Measurements from ENCODE around the gene RELT. TPM values are rescaled to one million over a fixed set of nuclear protein-coding genes. Genes with fewer than 3 reads are reported as not detected.

The RELT gene
- polyA plus RNA-seq, 1 donor: 3.3 TPM

DNA sequence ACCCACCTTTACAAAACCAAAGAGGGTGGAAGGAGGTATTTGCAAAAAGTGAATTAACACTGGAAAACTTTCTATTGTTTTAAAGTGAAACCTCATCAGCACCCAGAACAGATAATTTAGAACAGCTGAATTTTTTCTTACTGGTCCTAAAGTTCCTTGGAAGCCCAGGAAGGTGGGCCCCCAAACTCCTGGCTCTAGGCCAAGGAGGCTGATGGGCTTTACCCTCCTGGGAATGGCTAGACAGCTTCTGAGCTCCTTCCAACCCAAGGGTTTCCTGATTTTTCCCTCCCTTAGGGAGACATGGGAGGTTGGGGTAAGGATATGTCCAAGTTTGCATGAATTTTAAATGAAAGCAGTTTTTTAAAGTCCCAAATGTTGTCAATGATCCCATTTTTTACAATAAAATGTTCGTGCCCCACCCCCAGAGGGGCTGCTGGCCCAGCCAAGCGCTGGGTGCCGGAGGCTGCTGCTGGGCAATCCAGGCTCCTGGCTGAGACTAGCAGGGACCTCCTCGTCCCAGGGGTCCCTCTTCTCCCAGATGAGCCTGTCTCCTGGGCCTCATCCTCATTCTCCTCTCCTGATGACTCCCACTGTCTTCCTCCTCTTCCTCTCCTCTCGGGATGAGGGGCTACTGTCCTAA lies 28.4 kb downstream of the RELT start:
- WGBS (ENCODE audit: insufficient coverage, low lambda C conversion rate): no CpG with 5 or more reads among the region's 5 CpGs
- Histone ChIP-seq H3K27ac (ENCODE audit: low read length) (no peak overlapping the region), H3K4me1 (ENCODE audit: control insufficient read depth, insufficient read depth, low read length) (no peaks in the 10 kb centered on the region), H3K36me3 (ENCODE audit: control insufficient read depth, insufficient read depth, low read length) (peaks cover 24% of the 10 kb centered on the region), H3K9me3 (ENCODE audit: control insufficient read depth, low read depth, low read length) (no peaks in the 10 kb centered on the region), H3K27me3 (ENCODE audit: control insufficient read depth, insufficient read depth, low read length) (no peaks in the 10 kb centered on the region), H3K4me3 (ENCODE audit: low read length) (no peak overlapping the region)
- no peak for DNase-seq

DNA sequence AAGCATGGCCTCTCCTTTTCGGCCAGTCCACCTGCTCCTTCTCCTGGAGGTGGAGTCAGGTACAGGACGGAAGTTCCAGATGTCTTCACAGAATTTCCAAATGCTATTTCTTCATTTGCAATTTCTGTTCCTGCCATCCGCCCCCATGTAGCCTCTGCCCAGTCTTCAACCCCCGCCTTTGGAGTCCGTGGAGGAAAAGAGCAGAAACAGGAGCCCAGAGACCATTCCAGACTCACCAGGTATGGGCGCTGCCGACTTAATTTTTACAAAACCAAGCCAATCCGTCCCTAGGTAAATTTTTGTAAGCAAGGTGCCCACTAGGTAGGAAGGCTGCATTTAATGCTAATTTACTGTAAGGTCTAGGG lies 28.9 kb downstream of the RELT start:
- H3K27ac ChIP-seq (ENCODE audit: low read length): no peak overlapping the region
- WGBS (ENCODE audit: insufficient coverage, low lambda C conversion rate): no CpG with 5 or more reads among the region's 8 CpGs

DNA sequence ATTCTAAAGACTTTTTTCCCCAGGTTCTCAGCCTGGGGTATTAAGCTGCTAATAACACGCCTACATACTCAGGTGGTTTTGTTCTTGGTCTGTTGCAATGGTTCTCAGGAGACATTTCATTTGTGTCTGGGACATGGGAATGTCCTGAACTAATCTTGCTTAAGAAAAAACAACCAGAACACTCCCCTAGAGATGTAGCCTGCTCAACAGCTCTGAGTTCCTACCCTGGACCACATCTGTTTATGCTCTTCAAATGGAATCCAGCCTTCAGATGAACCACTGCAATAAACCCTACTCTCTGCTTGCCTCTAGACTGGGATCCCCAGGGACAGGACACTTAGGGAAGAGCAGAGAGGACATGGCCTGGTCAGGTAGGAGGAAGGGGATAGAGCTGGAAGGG lies 29.9 kb downstream of the RELT start:
- Histone ChIP-seq H3K27me3 (ENCODE audit: control insufficient read depth, insufficient read depth, low read length) (no peaks in the 10 kb centered on the region), H3K27ac (ENCODE audit: low read length) (no peak overlapping the region), H3K4me3 (ENCODE audit: low read length) (no peak overlapping the region), H3K4me1 (ENCODE audit: control insufficient read depth, insufficient read depth, low read length) (no peaks in the 10 kb centered on the region), H3K9me3 (ENCODE audit: control insufficient read depth, low read depth, low read length) (no peaks in the 10 kb centered on the region), H3K36me3 (ENCODE audit: control insufficient read depth, insufficient read depth, low read length) (peaks cover 28% of the 10 kb centered on the region)
- no CpG with 5 or more reads among the region's 1 CpG for WGBS (ENCODE audit: insufficient coverage, low lambda C conversion rate)
- DNase-seq: no peak

More for the DNA sequence above, 28.9 kb downstream of the RELT start:
- H3K27me3 ChIP-seq (ENCODE audit: control insufficient read depth, insufficient read depth, low read length): no peaks in the 10 kb centered on the region
- peaks cover 25% of the 10 kb centered on the region for H3K36me3 ChIP-seq (ENCODE audit: control insufficient read depth, insufficient read depth, low read length)
- DNase-seq: no peak
- H3K4me1 ChIP-seq (ENCODE audit: control insufficient read depth, insufficient read depth, low read length): no peaks in the 10 kb centered on the region
- no peak overlapping the region for H3K4me3 ChIP-seq (ENCODE audit: low read length)
- H3K9me3 ChIP-seq (ENCODE audit: control insufficient read depth, low read depth, low read length): no peaks in the 10 kb centered on the region

DNA sequence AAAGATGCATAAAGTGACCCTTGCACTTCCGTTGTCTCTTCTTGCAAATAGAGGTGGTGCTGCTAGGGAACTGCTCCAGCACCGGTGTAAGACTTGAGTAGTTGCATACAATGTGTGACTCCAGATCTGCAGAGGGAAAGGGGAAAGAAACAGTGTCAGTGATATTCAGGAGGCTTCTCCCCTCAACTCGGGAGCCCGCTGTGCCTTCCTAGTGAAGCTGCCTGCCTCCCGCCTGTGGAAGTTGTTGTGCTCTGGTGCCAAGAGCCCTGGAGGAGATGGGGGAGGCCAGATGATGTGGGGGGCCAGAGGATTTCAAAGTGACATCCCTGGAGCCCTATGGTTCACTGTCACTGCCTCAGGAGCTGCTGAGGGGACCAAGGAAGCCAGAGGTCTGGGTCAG lies 30.4 kb downstream of the RELT start:
- DNase-seq: no peak
- Histone ChIP-seq H3K4me1 (ENCODE audit: control insufficient read depth, insufficient read depth, low read length) (no peaks in the 10 kb centered on the region), H3K4me3 (ENCODE audit: low read length) (no peak overlapping the region), H3K36me3 (ENCODE audit: control insufficient read depth, insufficient read depth, low read length) (peaks cover 28% of the 10 kb centered on the region), H3K9me3 (ENCODE audit: control insufficient read depth, low read depth, low read length) (no peaks in the 10 kb centered on the region), H3K27me3 (ENCODE audit: control insufficient read depth, insufficient read depth, low read length) (no peaks in the 10 kb centered on the region), H3K27ac (ENCODE audit: low read length) (no peak overlapping the region)
- no CpG with 5 or more reads among the region's 5 CpGs for WGBS (ENCODE audit: insufficient coverage, low lambda C conversion rate)

DNA sequence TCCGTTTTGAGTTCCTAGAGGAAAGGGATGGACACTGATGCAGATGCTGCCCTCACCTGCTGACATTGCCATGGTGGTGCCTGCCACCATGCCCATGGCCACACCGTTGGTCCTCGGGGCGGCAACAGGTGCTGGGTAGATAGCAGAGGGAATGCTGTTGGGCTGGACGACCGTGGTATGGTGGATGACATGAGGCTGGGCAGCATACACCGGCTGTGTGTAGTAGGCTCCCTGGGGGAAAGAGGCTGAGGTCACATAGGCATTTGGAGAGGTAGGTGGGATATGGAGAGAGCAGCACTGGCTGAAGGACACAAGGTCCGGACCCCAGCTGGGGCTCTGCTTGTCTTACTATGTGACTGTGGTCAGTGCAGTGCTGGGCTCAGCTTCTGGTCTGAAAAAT lies 33.2 kb downstream of the RELT start:
- Histone ChIP-seq H3K27ac (ENCODE audit: low read length) (no peak overlapping the region), H3K4me3 (ENCODE audit: low read length) (no peak overlapping the region), H3K27me3 (ENCODE audit: control insufficient read depth, insufficient read depth, low read length) (no peaks in the 10 kb centered on the region), H3K9me3 (ENCODE audit: control insufficient read depth, low read depth, low read length) (no peaks in the 10 kb centered on the region), H3K36me3 (ENCODE audit: control insufficient read depth, insufficient read depth, low read length) (peaks cover 28% of the 10 kb centered on the region), H3K4me1 (ENCODE audit: control insufficient read depth, insufficient read depth, low read length) (no peaks in the 10 kb centered on the region)
- DNase-seq: no peak
- no CpG with 5 or more reads among the region's 8 CpGs for WGBS (ENCODE audit: insufficient coverage, low lambda C conversion rate)

DNA sequence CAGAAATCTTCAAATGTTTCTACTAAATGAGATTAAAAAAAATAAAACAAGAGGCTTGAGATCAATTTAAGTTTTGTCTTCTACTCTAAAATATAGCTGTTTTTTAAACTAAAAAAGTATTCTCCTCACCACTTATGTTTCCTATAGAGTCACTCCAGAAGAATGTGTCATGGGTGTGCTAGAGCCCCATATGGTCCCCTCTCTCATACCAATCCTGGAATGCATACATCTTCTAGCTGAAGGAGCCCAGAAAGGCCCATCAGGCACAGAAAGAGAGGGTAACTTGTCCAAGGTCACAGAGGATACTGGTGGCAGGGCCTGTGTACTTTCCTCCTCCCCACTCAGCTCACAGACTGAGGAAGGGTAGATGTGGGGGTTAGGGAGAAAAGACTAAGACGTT lies 34.4 kb downstream of the RELT start:
- H3K27ac ChIP-seq (ENCODE audit: low read length): no peak overlapping the region
- H3K27me3 ChIP-seq (ENCODE audit: control insufficient read depth, insufficient read depth, low read length): no peaks in the 10 kb centered on the region
- no peak overlapping the region for H3K4me3 ChIP-seq (ENCODE audit: low read length)
- no CpG with 5 or more reads among the region's 1 CpG for WGBS (ENCODE audit: insufficient coverage, low lambda C conversion rate)
- no peaks in the 10 kb centered on the region for H3K9me3 ChIP-seq (ENCODE audit: control insufficient read depth, low read depth, low read length)
- H3K36me3 ChIP-seq (ENCODE audit: control insufficient read depth, insufficient read depth, low read length): peaks cover 21% of the 10 kb centered on the region
- no peaks in the 10 kb centered on the region for H3K4me1 ChIP-seq (ENCODE audit: control insufficient read depth, insufficient read depth, low read length)
- DNase-seq: no peak

DNA sequence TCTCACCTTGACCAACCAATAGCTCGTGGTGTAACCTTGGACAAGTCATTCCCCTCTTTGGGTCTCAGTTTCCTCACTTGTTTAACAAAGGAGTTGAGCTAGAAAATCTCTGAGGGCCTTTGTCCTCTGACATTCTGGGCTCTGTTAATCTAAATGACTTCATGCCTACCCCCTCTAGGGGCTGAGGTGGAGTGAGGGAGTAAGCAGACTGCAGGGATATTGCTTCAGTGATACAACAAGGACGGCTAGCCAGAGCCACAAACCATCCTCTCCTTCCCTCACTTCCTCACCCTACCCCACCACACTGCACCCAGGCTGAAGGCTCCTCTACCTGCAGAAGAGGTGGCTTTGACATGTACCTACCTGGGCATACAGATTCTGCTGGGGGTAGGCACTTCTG lies 34.8 kb downstream of the RELT start:
- Histone ChIP-seq H3K27ac (ENCODE audit: low read length) (no peak overlapping the region), H3K4me3 (ENCODE audit: low read length) (no peak overlapping the region), H3K4me1 (ENCODE audit: control insufficient read depth, insufficient read depth, low read length) (no peaks in the 10 kb centered on the region), H3K9me3 (ENCODE audit: control insufficient read depth, low read depth, low read length) (no peaks in the 10 kb centered on the region), H3K27me3 (ENCODE audit: control insufficient read depth, insufficient read depth, low read length) (no peaks in the 10 kb centered on the region), H3K36me3 (ENCODE audit: control insufficient read depth, insufficient read depth, low read length) (peaks cover 19% of the 10 kb centered on the region)
- no peak for DNase-seq
- no CpG with 5 or more reads among the region's 2 CpGs for WGBS (ENCODE audit: insufficient coverage, low lambda C conversion rate)

DNA sequence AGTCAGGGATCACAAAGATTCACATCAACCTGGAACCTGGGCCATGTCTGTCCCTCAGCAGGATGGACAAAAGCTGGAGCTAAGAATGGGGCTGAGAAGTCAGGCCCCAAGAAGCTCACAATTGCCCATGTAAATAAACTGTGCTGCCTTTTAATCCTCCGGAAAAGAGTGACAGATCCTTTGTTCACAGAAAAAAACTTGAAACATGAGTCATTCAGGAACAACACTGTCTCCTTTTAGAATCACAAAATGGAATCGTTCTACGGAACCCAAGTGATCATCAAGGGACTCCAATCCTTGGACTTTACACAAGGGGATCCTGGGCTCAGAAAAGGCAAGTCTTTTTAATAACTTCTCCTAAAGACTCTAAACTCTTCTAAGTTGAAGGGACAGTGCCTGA lies 36.1 kb downstream of the RELT start:
- 67% methylated on average over 1 of the region's 3 CpGs for WGBS (ENCODE audit: insufficient coverage, low lambda C conversion rate)

DNA sequence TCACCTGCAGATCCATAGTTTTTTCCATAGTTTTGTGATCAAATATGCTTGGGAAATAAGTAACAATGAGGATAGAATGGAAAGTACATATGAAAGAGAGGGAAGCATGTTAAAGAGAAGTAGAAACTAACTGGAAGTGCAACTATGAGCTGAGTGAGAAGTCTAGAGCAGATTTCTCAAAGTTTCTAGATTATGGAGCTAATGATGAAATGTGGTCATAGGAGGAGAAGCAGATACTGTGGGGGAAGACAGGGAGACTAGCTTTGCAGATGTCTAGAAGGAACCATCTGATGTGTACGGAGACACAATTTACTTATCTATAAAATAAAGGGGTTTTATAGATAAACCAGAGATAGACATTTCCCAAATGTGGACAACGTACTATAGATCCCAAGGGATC lies 37.1 kb downstream of the RELT start:
- no peaks in the 10 kb centered on the region for H3K9me3 ChIP-seq (ENCODE audit: control insufficient read depth, low read depth, low read length)
- H3K27ac ChIP-seq (ENCODE audit: low read length): no peak overlapping the region
- H3K4me1 ChIP-seq (ENCODE audit: control insufficient read depth, insufficient read depth, low read length): no peaks in the 10 kb centered on the region
- H3K4me3 ChIP-seq (ENCODE audit: low read length): no peak overlapping the region
- peaks cover 16% of the 10 kb centered on the region for H3K36me3 ChIP-seq (ENCODE audit: control insufficient read depth, insufficient read depth, low read length)
- no CpG with 5 or more reads among the region's 2 CpGs for WGBS (ENCODE audit: insufficient coverage, low lambda C conversion rate)
- H3K27me3 ChIP-seq (ENCODE audit: control insufficient read depth, insufficient read depth, low read length): no peaks in the 10 kb centered on the region
- no peak for DNase-seq

More for the DNA sequence above, 36.1 kb downstream of the RELT start:
- Histone ChIP-seq H3K4me1 (ENCODE audit: control insufficient read depth, insufficient read depth, low read length) (no peaks in the 10 kb centered on the region), H3K4me3 (ENCODE audit: low read length) (no peak overlapping the region), H3K27me3 (ENCODE audit: control insufficient read depth, insufficient read depth, low read length) (no peaks in the 10 kb centered on the region), H3K27ac (ENCODE audit: low read length) (no peak overlapping the region), H3K9me3 (ENCODE audit: control insufficient read depth, low read depth, low read length) (no peaks in the 10 kb centered on the region), H3K36me3 (ENCODE audit: control insufficient read depth, insufficient read depth, low read length) (peaks cover 15% of the 10 kb centered on the region)
- no peak for DNase-seq

DNA sequence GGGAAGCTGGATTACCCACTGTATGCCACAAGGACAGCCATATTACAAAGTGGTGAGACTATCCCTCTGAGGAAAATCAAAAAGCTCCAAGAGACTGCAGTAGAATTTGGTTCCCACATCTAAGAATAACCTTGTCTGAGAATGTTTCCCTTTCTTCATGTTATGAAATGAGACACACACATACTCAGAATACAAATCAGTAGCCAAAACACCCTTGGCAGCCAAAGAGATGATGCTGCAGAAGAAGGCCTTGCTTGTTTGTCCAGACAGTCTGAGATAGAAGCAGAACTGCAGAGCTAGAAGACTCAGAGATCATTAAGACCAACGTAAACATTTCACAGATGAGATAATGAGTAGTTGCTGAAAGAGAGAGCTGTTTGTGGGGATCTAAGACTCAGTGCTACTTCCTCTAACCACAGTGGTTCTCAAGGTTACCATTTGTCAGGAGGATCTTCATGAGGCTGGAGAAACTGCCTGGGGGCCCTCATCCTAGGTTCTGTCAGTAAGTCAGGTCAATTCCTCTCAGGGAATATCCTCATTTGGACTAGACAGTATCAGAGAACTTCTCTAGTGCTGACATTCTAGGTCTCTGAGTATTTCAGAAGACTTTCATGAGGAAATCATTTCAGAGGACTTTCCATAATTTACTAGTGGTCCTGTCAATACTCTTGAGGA lies 38.9 kb downstream of the RELT start:
- Histone ChIP-seq H3K4me1 (ENCODE audit: control insufficient read depth, insufficient read depth, low read length) (no peaks in the 10 kb centered on the region), H3K27me3 (ENCODE audit: control insufficient read depth, insufficient read depth, low read length) (no peaks in the 10 kb centered on the region), H3K36me3 (ENCODE audit: control insufficient read depth, insufficient read depth, low read length) (peaks cover 14% of the 10 kb centered on the region), H3K9me3 (ENCODE audit: control insufficient read depth, low read depth, low read length) (no peaks in the 10 kb centered on the region), H3K27ac (ENCODE audit: low read length) (no peak overlapping the region), H3K4me3 (ENCODE audit: low read length) (no peak overlapping the region)
- peak in 1 of 2 donors; percentile 18 for DNase-seq
- WGBS (ENCODE audit: insufficient coverage, low lambda C conversion rate): no CpG with 5 or more reads among the region's 1 CpG
